IMR-90 (cell line): Measurements from ENCODE around the gene GARNL3. TPM values are rescaled to one million over a fixed set of nuclear protein-coding genes. Genes with fewer than 3 reads are reported as not detected.

ENCODE experiments used
- ATAC-seq: fragments of 200-7000 bp; cut with Tn5 transposase; 2 replicates; pipeline ENCODE4 v1.9.1; 2020; ENCODE audit warnings: low read depth, mild to moderate bottlenecking, moderate library complexity
- BruUV-seq: library from RNA; stranded (reverse); fragments of 400-500 nt; replicated peaks from 2 replicates; lab custom pipeline; 2021; lab: Mats Ljungman, UMichigan
- CTCF ChIA-PET: fragments of 300-600 bp; formaldehyde crosslinking; extraction: SDS; loops from one replicate; lab custom pipeline; 2021; ENCODE audit warnings: antibody characterized with exemption; lab: Yijun Ruan, JAX
- POLR2A ChIA-PET: fragments of 300-600 bp; sonication (Branson Sonifier 250); formaldehyde crosslinking; loops from one replicate; lab custom pipeline; 2022; ENCODE audit warnings: antibody characterized with exemption; ENCODE audit not compliant: unreplicated experiment; lab: Charles Lee
- DNase-seq: peaks from one replicate; pipeline ENCODE4 v3.0.0; 2013
- H2AFZ ChIP-seq: replicated peaks from 2 replicates; pipeline ENCODE3; 2013; ENCODE audit warnings: low read length, mild to moderate bottlenecking; ENCODE audit not compliant: poor library complexity
- H2AK5ac ChIP-seq: 2 replicates; pipeline ENCODE4 v1.6.1; 2013; ENCODE audit warnings: low read depth, low read length, inconsistent platforms
- H2AK9ac ChIP-seq: replicated peaks from 2 replicates; pipeline ENCODE3; 2013; ENCODE audit warnings: mild to moderate bottlenecking, low read depth, low read length, moderate library complexity; ENCODE audit not compliant: poor library complexity
- H2BK120ac ChIP-seq: 2 replicates; pipeline ENCODE4 v1.6.1; 2013; ENCODE audit warnings: low read depth, low read length, inconsistent platforms
- H2BK15ac ChIP-seq: 3 replicates; pipeline ENCODE4 v1.6.1; 2013; ENCODE audit warnings: low read depth, low read length, inconsistent platforms
- H2BK20ac ChIP-seq: 2 replicates; pipeline ENCODE4 v1.6.1; 2013; ENCODE audit warnings: low read depth, mild to moderate bottlenecking, inconsistent platforms, low read length, moderate library complexity
- H2BK5ac ChIP-seq: 2 replicates; pipeline ENCODE4 v1.6.1; 2013; ENCODE audit warnings: mild to moderate bottlenecking, low read depth, low read length, inconsistent platforms; ENCODE audit not compliant: poor library complexity, severe bottlenecking
- H3K14ac ChIP-seq: replicated peaks from 2 replicates; pipeline ENCODE4 v1.6.1; 2013; ENCODE audit warnings: low read depth, low read length, inconsistent platforms
- H3K18ac ChIP-seq: 2 replicates; pipeline ENCODE4 v1.6.1; 2013; ENCODE audit warnings: low read depth, low read length, control low read depth
- H3K23ac ChIP-seq: 2 replicates; pipeline ENCODE4 v1.6.1; 2013; ENCODE audit warnings: low read depth, low read length, inconsistent platforms
- H3K27ac ChIP-seq: 2 replicates; pipeline ENCODE4 v1.5.1; 2013; ENCODE audit warnings: mild to moderate bottlenecking, control low read depth, low read length; ENCODE audit not compliant: insufficient read depth
- H3K27me3 ChIP-seq: 2 replicates; pipeline ENCODE4 v1.6.1; 2013; ENCODE audit warnings: low read length; ENCODE audit not compliant: control insufficient read depth, insufficient read depth
- H3K36me3 ChIP-seq: 2 replicates; pipeline ENCODE4 v1.6.1; 2013; ENCODE audit warnings: low read length, mixed read lengths; ENCODE audit not compliant: control insufficient read depth, insufficient read depth
- H3K4ac ChIP-seq: 2 replicates; pipeline ENCODE4 v1.6.1; 2013; ENCODE audit warnings: low read depth, low read length, inconsistent platforms
- H3K4me1 ChIP-seq: 2 replicates; pipeline ENCODE4 v1.6.1; 2013; ENCODE audit warnings: low read length, mixed read lengths; ENCODE audit not compliant: control insufficient read depth, insufficient read depth
- H3K4me2 ChIP-seq: 2 replicates; pipeline ENCODE4 v1.6.1; 2013; ENCODE audit warnings: low read depth, mild to moderate bottlenecking, control low read depth, low read length, moderate library complexity
- H3K4me3 ChIP-seq: 2 replicates; pipeline ENCODE4 v1.5.1; 2013; ENCODE audit warnings: low read depth, mild to moderate bottlenecking, control low read depth, low read length, moderate library complexity; ENCODE audit not compliant: insufficient read depth
- H3K56ac ChIP-seq: 2 replicates; pipeline ENCODE4 v1.6.1; 2013; ENCODE audit warnings: low read length, inconsistent platforms; ENCODE audit not compliant: insufficient read depth; ENCODE audit errors: extremely low read depth
- H3K79me1 ChIP-seq, 2 experiments: 2 replicates each; pipeline ENCODE4 v1.6.1; 2013; ENCODE audit warnings: low read length in 2 of 2, inconsistent platforms in 1 of 2, low read depth in 1 of 2
- H3K9ac ChIP-seq: 2 replicates; pipeline ENCODE4 v1.6.1; 2013; ENCODE audit warnings: low read depth, low read length, control low read depth
- H3K9me1 ChIP-seq: 2 replicates; pipeline ENCODE4 v1.6.1; 2013; ENCODE audit warnings: low read length, inconsistent platforms; ENCODE audit not compliant: insufficient read depth
- H3K9me3 ChIP-seq: 2 replicates; pipeline ENCODE4 v1.6.1; 2013; ENCODE audit warnings: low read length; ENCODE audit not compliant: control insufficient read depth, insufficient read depth
- H4K20me1 ChIP-seq: 2 replicates; pipeline ENCODE4 v1.6.1; 2013; ENCODE audit warnings: low read length, inconsistent platforms; ENCODE audit not compliant: insufficient read depth
- H4K5ac ChIP-seq: 2 replicates; pipeline ENCODE4 v1.6.1; 2013; ENCODE audit warnings: mild to moderate bottlenecking, low read depth, low read length, control low read depth
- H4K8ac ChIP-seq, 2 experiments: 2 replicates each; pipeline ENCODE4 v1.6.1; 2013; ENCODE audit warnings: low read depth in 2 of 2, low read length in 2 of 2, control low read depth in 1 of 2, inconsistent platforms in 1 of 2
- H4K91ac ChIP-seq: 2 replicates; pipeline ENCODE4 v1.6.1; 2013; ENCODE audit warnings: low read depth, low read length, inconsistent platforms; ENCODE audit not compliant: insufficient read depth
- BHLHE40 ChIP-seq: fragments of 150-350 bp; IDR thresholded peaks from 2 replicates; pipeline ENCODE4 v1.6.1; 2016; ENCODE audit warnings: mild to moderate bottlenecking, low read depth, low read length
- CEBPB ChIP-seq: IDR thresholded peaks from 2 replicates; pipeline ENCODE4 v1.6.1; 2012; ENCODE audit warnings: low read depth, low read length, improper control_type of control experiment
- CHD1 ChIP-seq: IDR thresholded peaks from 2 replicates; pipeline ENCODE4 v1.6.1; 2012; ENCODE audit warnings: low read depth, low read length, improper control_type of control experiment
- CTCF ChIP-seq: conservative IDR thresholded peaks from 2 replicates; pipeline ENCODE4 v1.5.1; 2012; ENCODE audit warnings: mild to moderate bottlenecking, low read depth, low read length, improper control_type of control experiment
- ELK1 ChIP-seq: fragments of 150-350 bp; IDR thresholded peaks from 2 replicates; pipeline ENCODE4 v1.6.1; 2016; ENCODE audit warnings: low read depth, mild to moderate bottlenecking, low read length, moderate library complexity, borderline replicate concordance
- FOS ChIP-seq: fragments of 150-350 bp; IDR thresholded peaks from 2 replicates; pipeline ENCODE4 v1.6.1; 2016; ENCODE audit warnings: low read depth, low read length
- MAFK ChIP-seq: IDR thresholded peaks from 2 replicates; pipeline ENCODE4 v1.6.1; 2012; ENCODE audit warnings: low read depth, low read length, improper control_type of control experiment
- MAZ ChIP-seq: IDR thresholded peaks from 2 replicates; pipeline ENCODE4 v1.6.1; 2012; ENCODE audit warnings: low read depth, mild to moderate bottlenecking, low read length, improper control_type of control experiment, moderate library complexity, borderline replicate concordance
- MXI1 ChIP-seq: IDR thresholded peaks from 2 replicates; pipeline ENCODE4 v1.6.1; 2012; ENCODE audit warnings: low read depth, mild to moderate bottlenecking, low read length, moderate library complexity, borderline replicate concordance
- NFE2L2 ChIP-seq: fragments of 150-350 bp; IDR thresholded peaks from 2 replicates; pipeline ENCODE4 v1.6.1; 2016; ENCODE audit warnings: low read depth, mild to moderate bottlenecking, low read length
- POLR2A ChIP-seq: IDR thresholded peaks from 2 replicates; pipeline ENCODE4 v1.6.1; 2012; ENCODE audit warnings: mild to moderate bottlenecking, low read depth, low read length
- RAD21 ChIP-seq: IDR thresholded peaks from 2 replicates; pipeline ENCODE4 v1.6.1; 2012; ENCODE audit warnings: low read length, improper control_type of control experiment
- RCOR1 ChIP-seq: IDR thresholded peaks from 2 replicates; pipeline ENCODE4 v1.6.1; 2012; ENCODE audit warnings: mild to moderate bottlenecking, low read length, improper control_type of control experiment; ENCODE audit not compliant: insufficient replicate concordance
- RFX5 ChIP-seq: IDR thresholded peaks from 2 replicates; pipeline ENCODE4 v1.8.0; 2012; ENCODE audit warnings: low read depth, mild to moderate bottlenecking, low read length, moderate library complexity
- SMC3 ChIP-seq: fragments of 150-350 bp; IDR thresholded peaks from 2 replicates; pipeline ENCODE4 v1.6.1; 2016; ENCODE audit warnings: low read depth, mild to moderate bottlenecking, antibody characterized with exemption, low read length, moderate library complexity
- USF2 ChIP-seq: fragments of 150-350 bp; IDR thresholded peaks from 2 replicates; pipeline ENCODE4 v1.6.1; 2017; ENCODE audit warnings: mild to moderate bottlenecking, antibody characterized with exemption, low read length, low read depth
- WGBS, 2 experiments: methylation state at CpG; one replicate each; pipeline versions ENCODE4 v1.1.5 to v1.1.7; 2013; ENCODE audit warnings: missing lambda C conversion rate in 2 of 2; ENCODE audit not compliant: insufficient read length in 1 of 2; ENCODE audit errors: extremely low coverage in 2 of 2; 5-methylcytosine and 5-hydroxymethylcytosine counted together
- dilution Hi-C: fragments of 300-500 bp; cut with HindIII; formaldehyde crosslinking; loops from one replicate; pipeline ENCODE4 v1.14.3; 2018; ENCODE audit warnings: low sequenced_read_pairs; ENCODE audit not compliant: unreplicated experiment
- in situ Hi-C: fragments of 300-500 bp; cut with MboI; formaldehyde crosslinking; loops from 3 replicates; pipeline ENCODE4 v1.14.3; 2019; ENCODE audit warnings: low sequenced_read_pairs, inconsistent platforms, mixed read lengths
- intact Hi-C: fragments of 100-400 bp; cut with micrococcal nuclease; formaldehyde crosslinking; loops from 2 replicates; pipeline ENCODE4 v1.10.0; 2022
- polyA plus RNA-seq, 3 experiments: library from polyadenylated mRNA; depleted of rRNA; stranded (reverse); fragments of >200 nt; gene quantifications; 2 replicates each; pipeline ENCODE4 v1.2.3, GENCODE V29; 2012; ENCODE audit warnings: low replicate concordance in 1 of 3
- total RNA-seq: library from RNA; depleted of rRNA; stranded (reverse); fragments of >200 nt; gene quantifications from 2 replicates; pipeline ENCODE4 v1.2.3, GENCODE V29; 2012

The GARNL3 gene
- total and polyA plus RNA-seq, 2 of the 4 experiments (the other 2 are of a cell fraction) = 1.9 to 5.0 TPM

GRCh38 chr9:127241354-127241753 lies 23.2 kb upstream of the GARNL3 start:
- Histone ChIP-seq H3K4ac (no peak overlapping the region), H3K79me1 (0 out of 4 replicates have a peak, but pooled peaks cover 0 to 4% of the 10 kb centered on the region in 2 experiments), H3K14ac (no peak overlapping the region), H2AFZ (no peak overlapping the region), H3K9ac (no peak overlapping the region), H4K8ac (no peak overlapping the region), H4K20me1 (no peaks in the 10 kb centered on the region), H2BK120ac (no peak overlapping the region), H3K4me1 (no peaks in the 10 kb centered on the region), H2AK5ac (no peak overlapping the region), H3K18ac (no peak overlapping the region), H3K23ac (no peak overlapping the region), H2BK15ac (no peak overlapping the region), H4K91ac (no peak overlapping the region), H3K36me3 (no peaks in the 10 kb centered on the region), H3K27ac (no peak overlapping the region), H3K4me2 (no peak overlapping the region), H3K4me3 (no peak overlapping the region), H3K27me3 (no peaks in the 10 kb centered on the region), H3K9me3 (no peaks in the 10 kb centered on the region), H3K9me1 (peaks cover 7% of the 10 kb centered on the region), H2AK9ac (no peak overlapping the region), H3K56ac (no peak overlapping the region), H2BK5ac (no peak overlapping the region), H2BK20ac (no peak overlapping the region), H4K5ac (no peak overlapping the region)
- CTCF ChIA-PET = no interaction called here
- BruUV-seq = no TSS peak
- no peak for TF ChIP-seq CHD1
- no peak for TF ChIP-seq RCOR1
- TF ChIP-seq SMC3 = no peak
- TF ChIP-seq NFE2L2 = no peak
- no peak for TF ChIP-seq MAFK
- TF ChIP-seq MAZ = no peak
- no peak for TF ChIP-seq ELK1
- no peak for TF ChIP-seq RFX5
- TF ChIP-seq POLR2A = no peak
- TF ChIP-seq USF2 = no peak
- TF ChIP-seq BHLHE40 = no peak
- no peak for TF ChIP-seq CTCF
- no peak for TF ChIP-seq FOS
- no peak for TF ChIP-seq CEBPB
- no peak for TF ChIP-seq MXI1
- no peak for TF ChIP-seq RAD21
- intact Hi-C loops = no loop called here
- WGBS, 2 experiments = 100% methylated on average over 1 of the region's 2 CpGs; no CpG with 5 or more reads in 1 of the 2 experiments
- dilution Hi-C loops = no loop called here
- POLR2A ChIA-PET = no interaction called here
- ATAC-seq (no peak), DNase-seq (no peak)
- in situ Hi-C loops = no loop called here
